GM19099 (cell line): ENCODE results near the gene PIGV.

Source experiments
- POLR2A ChIP-seq: IDR thresholded peaks from 3 replicates; pipeline ENCODE4 v1.6.1; 2011; ENCODE audit warnings: low read depth; ENCODE audit not compliant: insufficient read length; ENCODE audit errors: extremely low read depth

PIGV gene

GRCh38 chr1:26833432-26834405 lies 46.0 kb downstream of the PIGV start:
- TF ChIP-seq POLR2A, result peak; percentile 72

GRCh38 chr1:26838474-26839338 lies 51.0 kb downstream of the PIGV start:
- TF ChIP-seq POLR2A, result peak; percentile 25

- TF ChIP-seq POLR2A, result no peak
Observed at GRCh38 chr1:26839339-26839722, 51.6 kb downstream of the PIGV start.

GRCh38 chr1:26839779-26840178 lies 52.0 kb downstream of the PIGV start:
- TF ChIP-seq POLR2A, result no peak

GRCh38 chr1:26844424-26845196 lies 56.9 kb downstream of the PIGV start:
- no peak for TF ChIP-seq POLR2A
